Fibroblast of peridontal ligament (primary cell): Measurements from ENCODE around the gene LRFN2.

ENCODE experiments used
- DNase-seq: peaks from one replicate; pipeline ENCODE4 v3.0.0-alpha.2; 2010; ENCODE audit errors: extremely low read depth

Gene LRFN2

GRCh38 chr6:40543776-40544175, 43.4 kb downstream of the LRFN2 start:
- no peak for DNase-seq

- DNase-seq: no peak
Measured at GRCh38 chr6:40543146-40543545, 44.0 kb downstream of the LRFN2 start.

- no peak for DNase-seq
Measured at GRCh38 chr6:40542175-40542764, 44.9 kb downstream of the LRFN2 start.

- no peak for DNase-seq
Measured at GRCh38 chr6:40541556-40542174, 45.5 kb downstream of the LRFN2 start.

GRCh38 chr6:40540790-40541189, 46.4 kb downstream of the LRFN2 start:
- no peak for DNase-seq

GRCh38 chr6:40539853-40540252, 47.3 kb downstream of the LRFN2 start:
- no peak for DNase-seq

- DNase-seq: no peak
Measured at GRCh38 chr6:40538556-40538955, 48.6 kb downstream of the LRFN2 start.

GRCh38 chr6:40537446-40537845, 49.7 kb downstream of the LRFN2 start:
- DNase-seq: no peak

GRCh38 chr6:40536442-40536841, 50.7 kb downstream of the LRFN2 start:
- no peak for DNase-seq

- no peak for DNase-seq
Measured at GRCh38 chr6:40535819-40536380, 51.3 kb downstream of the LRFN2 start.

GRCh38 chr6:40535110-40535818, 51.9 kb downstream of the LRFN2 start:
- no peak for DNase-seq

GRCh38 chr6:40532349-40533000, 54.7 kb downstream of the LRFN2 start:
- DNase-seq: no peak

GRCh38 chr6:40529919-40530318, 57.2 kb downstream of the LRFN2 start:
- DNase-seq: no peak

- no peak for DNase-seq
Measured at GRCh38 chr6:40529040-40529439, 58.1 kb downstream of the LRFN2 start.

- DNase-seq: no peak
Measured at GRCh38 chr6:40528051-40528450, 59.1 kb downstream of the LRFN2 start.

GRCh38 chr6:40526036-40526435, 61.1 kb downstream of the LRFN2 start:
- no peak for DNase-seq

GRCh38 chr6:40524797-40525585, 62.2 kb downstream of the LRFN2 start:
- DNase-seq: no peak

GRCh38 chr6:40523505-40524172, 63.5 kb downstream of the LRFN2 start:
- DNase-seq: no peak

- no peak for DNase-seq
Measured at GRCh38 chr6:40521496-40521895, 65.7 kb downstream of the LRFN2 start.

GRCh38 chr6:40520678-40521077, 66.5 kb downstream of the LRFN2 start:
- no peak for DNase-seq

GRCh38 chr6:40520084-40520483, 67.1 kb downstream of the LRFN2 start:
- no peak for DNase-seq
